HG03521 (cell line): ENCODE results near the gene CEP85L.

Experiments used
- ATAC-seq: cut with Tn5 transposase; IDR thresholded peaks from one replicate; pipeline ENCODE4 v1.9.1; 2021; ENCODE audit warnings: mild to moderate bottlenecking, moderate library complexity; ENCODE audit not compliant: unreplicated experiment

CEP85L gene

DNA sequence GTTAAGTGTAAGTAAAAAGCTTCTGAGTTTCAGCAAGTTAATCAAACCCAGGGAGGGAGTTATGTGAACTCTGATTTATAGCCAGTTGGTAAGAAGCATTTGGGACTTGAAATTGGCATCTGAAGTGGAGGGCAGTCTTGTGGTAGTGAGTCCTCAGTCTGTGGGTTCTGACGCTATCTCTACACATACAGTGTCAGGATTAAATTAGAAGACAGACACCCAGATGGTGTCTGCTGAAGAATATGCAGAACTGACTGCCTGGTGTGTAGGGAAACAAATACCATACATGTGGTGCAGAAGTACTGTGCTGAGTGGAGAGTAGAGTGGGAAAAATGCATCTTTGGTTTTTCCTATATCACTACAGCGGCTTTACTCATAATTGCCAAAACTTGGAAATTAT, 146.8 kb downstream of the CEP85L start:
- ATAC-seq: no peak

GRCh38 chr6:118502169-118502568, 149.2 kb downstream of the CEP85L start:
- ATAC-seq: no peak

DNA sequence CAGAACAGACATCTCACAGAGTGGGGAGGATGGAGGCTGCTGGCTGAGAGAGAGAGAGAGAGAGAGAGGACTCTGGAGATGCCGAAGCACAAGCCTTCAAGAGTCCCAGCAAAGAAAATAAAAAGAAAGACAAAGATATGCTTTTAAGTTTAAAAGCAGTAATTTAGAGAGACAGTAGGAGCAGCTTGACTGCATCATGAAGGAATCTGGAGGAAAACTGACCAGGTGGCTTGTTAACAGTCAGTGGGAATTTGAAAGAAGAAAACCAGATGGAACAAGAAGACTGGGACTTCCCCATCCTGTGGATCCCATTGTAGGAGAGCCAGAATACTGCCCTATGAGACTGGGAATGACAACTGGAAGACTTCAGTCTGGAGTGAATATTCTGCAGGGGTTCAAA, 149.6 kb downstream of the CEP85L start:
- ATAC-seq: no peak

DNA sequence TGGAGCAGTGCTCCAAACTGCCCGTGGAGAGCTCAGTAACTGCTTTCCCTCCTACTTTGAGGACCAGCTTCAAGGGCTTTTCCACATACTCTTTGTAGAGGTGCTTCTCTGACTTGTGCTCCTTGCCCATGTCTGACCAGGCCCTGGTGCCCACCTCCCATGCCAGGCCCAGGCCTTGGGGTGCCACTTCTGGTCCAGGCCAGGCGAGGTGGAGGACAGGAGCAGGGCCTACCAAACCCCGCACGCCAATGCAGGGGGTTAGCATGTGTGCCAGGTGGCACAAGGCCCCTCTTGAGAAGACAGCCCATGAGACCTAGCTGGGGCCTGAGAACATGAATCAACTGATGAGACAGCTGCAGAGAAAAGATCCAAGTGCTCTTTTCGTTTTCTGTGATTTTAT, 150.3 kb downstream of the CEP85L start:
- no peak for ATAC-seq

DNA sequence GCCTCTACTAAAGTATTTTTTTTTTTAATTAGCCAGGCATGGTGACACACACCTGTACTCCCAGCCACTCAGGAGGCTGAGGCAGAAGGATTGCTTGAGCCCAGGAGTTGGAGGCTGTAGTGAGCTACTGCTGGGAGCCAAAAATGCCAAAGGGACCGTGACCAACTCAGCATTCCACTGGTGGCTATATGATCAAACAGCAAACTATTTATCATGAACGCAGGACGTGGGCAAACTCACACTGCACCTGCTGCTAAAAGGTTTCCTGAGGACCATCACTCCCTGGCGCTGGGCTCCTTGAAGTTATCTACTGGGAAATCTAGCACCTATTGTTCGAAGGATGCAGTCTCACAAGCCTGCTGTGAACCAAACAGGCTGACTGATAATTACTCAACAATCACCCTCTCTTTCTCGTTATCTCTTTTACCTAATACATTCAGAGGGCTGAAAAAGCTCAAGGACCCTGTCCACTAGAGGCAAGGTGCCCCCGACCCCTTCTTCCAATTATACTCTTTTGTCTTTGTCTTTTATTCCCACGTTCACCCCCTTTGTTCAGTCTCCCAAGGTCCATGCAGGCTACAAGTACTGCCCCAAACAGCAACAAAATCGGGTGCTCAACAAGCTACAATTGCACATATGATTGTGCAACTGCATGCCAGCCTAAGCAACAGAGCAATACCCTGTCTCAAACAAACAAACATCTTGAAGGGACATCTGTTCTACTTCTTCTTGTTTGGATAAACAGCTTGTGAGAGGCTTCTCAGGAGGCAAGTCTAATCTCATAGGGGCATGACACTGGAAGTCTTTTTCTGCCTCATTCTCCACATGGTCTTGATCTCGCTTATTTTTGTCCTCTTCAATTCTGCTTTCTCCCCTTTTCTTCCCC, 151.0 kb downstream of the CEP85L start:
- ATAC-seq: no peak

- ATAC-seq: no peak
Observed at GRCh38 chr6:118495485-118496280, 155.7 kb downstream of the CEP85L start.

GRCh38 chr6:118494091-118494490, 157.3 kb downstream of the CEP85L start:
- no peak for ATAC-seq

- ATAC-seq: no peak
Observed at GRCh38 chr6:118489990-118490389, 161.4 kb downstream of the CEP85L start.

DNA sequence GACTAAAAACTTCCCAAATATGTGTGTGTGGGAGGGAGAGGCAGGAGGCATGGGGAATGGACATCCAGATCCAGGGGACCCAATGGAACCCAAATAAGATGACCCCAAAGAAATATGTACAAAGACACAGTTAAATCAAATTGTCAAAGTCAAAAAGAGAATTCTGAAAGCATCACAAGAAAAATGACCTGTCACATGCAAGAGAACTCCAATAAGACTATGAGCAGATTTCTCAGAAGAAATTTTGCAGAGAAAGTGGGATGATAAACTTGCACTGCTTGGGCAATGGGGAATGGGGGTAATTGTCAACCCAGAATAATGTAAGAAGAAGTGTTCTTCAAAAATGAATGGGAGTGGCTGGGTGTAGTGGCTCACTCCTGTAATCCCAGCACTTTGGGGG, 162.8 kb downstream of the CEP85L start:
- no peak for ATAC-seq

DNA sequence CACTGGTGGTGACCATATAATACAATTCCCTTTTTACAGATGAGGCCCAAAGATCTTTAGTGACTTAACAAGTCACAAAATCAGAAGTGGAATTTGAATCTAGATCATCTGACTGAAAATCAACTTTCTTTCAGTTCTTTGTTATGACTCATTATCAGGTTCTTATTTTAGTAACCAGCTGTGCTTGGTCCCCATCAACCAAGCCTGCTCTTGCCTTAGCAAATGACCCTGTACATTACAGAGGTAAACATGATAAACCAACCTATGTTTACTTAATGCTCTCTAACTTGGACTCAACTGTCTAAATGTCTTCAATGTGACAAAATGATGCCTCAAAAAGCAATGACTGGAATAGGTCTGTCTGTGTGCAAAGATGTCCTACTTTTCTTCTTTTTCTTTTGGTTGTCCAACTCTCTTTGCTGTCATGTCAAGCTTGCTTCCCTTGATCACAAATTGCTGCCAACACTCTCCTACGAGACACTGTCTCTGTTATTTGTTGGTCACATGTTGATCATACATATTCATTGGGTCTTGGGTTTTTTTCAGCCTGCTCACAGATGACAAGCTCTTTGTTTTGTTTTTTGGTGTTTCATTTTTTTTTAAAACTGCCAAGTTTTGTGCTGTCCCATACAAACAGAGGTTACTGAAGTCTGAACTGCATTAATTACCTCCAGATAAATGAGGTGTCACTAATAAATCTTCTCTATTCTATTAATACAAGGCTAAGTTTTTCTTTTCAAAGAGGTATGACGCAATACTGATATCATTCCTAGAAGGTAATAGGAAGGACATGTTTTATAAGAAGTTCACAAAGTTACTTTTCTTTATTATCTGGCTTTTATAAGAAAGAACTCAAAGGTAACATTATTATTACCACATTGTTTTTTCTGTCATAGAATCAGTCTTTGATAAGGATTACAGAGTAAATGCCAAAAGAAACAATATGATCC, 165.5 kb downstream of the CEP85L start:
- ATAC-seq: peak; percentile 94

- no peak for ATAC-seq
Observed at GRCh38 chr6:118476551-118476950, 174.8 kb downstream of the CEP85L start.

GRCh38 chr6:118473266-118473665, 178.1 kb downstream of the CEP85L start:
- no peak for ATAC-seq

DNA sequence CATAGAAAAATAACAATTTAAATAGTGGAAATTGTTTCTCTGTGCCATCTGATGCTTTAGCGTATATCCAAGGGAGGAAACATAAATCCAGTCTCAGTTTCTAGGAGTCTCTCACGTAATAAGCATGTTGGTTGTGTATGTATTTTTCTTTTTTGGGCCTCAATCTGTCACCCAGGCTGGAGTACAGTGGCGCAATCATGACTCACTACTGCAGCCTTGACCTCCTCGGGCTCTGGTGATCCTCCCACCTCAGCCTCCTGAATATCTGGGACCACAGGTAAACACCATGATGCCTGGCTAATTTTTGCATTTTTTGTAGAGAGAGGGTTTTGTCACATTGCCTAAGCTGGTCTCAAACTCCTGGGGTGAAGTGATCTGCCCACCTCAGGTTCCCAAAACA, 181.9 kb downstream of the CEP85L start:
- no peak for ATAC-seq

DNA sequence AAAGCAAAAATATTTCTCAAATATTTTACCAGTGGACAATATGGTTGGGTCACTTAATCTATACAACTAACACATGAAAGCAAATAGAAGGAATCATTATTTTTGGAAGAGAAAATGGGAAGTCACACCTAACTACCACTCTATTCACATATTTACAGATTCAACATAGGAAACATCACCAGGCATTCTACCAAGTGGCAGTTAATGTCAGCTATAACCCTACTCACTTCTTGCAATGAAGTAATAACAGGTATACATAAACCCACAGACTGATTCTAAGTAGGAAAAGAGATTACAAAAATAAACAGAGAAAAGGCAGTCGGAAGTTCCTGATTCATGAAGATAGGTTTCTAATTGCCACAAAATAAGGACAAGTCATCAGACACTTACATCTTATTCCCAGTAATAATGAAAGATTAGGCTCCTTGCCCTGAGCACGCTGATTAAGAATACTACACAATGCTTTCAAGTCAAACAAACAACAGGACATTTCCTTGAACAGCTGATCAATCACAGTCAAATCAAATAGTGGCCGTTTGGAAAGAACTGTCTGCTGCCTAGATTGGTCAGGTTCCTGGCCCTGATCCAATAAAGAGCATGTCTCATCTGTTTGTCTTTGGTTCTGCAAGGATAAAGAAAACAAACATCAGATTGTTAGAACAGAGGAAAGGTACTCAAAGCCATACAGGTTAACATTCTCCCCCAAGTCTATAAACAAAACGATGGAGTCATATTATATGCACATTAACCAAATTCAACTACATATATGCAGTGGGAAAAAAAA, 182.5 kb downstream of the CEP85L start:
- no peak for ATAC-seq

GRCh38 chr6:118467181-118467580, 184.2 kb downstream of the CEP85L start:
- peak; percentile 54 for ATAC-seq

DNA sequence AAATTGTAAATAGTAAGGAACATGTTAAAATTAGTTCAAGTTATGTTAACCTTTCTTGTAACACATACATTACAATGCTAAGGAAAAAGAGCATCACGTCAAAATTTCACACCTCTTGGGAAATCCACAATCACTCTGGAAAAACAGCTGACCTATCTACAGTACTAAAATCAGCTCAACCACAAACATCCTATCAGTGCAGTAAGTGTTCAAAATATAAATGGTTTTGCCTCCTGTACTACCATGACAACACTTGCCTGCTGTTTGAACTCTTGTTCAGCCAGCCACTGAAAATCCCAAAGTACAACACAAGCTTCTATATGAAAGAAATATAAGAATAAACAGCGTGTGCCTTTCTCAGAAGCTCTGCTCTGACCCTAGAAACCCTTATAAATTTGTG, 186.8 kb downstream of the CEP85L start:
- ATAC-seq: no peak

DNA sequence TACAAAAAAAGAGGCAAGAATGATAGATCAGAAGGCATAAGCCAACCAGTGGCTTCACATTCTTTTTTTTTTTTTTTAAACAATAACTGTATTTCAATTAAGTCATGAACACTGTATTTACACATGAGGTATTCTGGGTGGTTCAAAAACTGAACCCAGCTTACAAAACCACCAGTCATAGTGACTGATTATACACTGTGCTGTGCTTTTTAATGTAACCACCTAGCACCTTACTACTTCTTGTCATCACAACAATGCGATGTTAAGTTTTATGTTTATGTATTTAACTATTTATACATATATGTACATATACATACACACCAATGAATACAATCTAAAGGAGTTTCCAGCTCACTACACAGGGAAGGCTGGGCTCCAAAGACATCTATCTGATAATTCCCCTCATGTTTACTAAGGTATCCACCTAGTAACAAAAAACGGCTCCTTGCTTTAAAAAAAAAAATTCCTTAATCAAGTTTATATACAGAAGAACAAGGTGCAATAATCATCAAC, 190.4 kb downstream of the CEP85L start:
- no peak for ATAC-seq

DNA sequence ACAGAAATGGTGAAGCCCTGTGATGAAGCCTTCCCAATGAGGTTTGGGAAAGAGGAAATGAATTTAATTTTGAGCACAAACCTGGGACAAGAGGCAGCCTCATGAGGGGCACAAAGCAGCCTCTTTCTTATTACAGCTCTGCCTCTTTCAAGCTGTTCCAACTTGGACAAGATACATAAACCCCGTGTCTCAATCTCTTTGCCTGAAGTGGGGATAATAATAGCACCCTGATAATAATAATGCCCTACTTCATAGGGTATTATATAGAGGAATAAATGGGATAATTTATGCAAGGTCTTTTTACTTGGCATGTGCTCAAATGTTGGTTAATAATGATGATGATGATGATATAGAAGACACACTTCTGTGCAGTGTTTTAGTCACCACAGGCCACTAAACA, 194.4 kb downstream of the CEP85L start:
- no peak for ATAC-seq

DNA sequence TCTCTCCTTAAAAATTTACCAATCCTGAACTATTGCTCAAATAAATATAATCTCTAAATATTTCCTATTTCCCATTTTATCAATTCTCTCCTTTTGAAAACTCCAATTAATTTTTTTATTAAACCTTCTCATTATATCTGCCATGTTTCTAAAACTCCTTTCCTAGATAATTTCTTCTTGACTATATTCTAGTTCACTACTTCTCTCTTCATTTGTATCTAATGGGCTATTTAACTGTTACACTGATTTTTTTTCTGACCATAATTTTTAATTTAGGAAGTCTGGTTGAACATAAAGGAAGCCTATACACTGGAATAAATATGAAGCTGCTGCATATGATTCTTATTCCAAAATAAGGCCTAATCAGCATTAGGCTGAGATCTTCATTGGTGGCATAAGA, 199.6 kb downstream of the CEP85L start:
- ATAC-seq: no peak

- ATAC-seq: no peak
Observed at GRCh38 chr6:118444796-118445195, 206.6 kb downstream of the CEP85L start.
